Aortic smooth muscle cell (primary cell): Measurements from ENCODE around the gene MRPL39. TPM values are rescaled to one million over a fixed set of nuclear protein-coding genes. Genes with fewer than 3 reads are reported as not detected.

Experiments
- total RNA-seq: library from RNA; depleted of rRNA; stranded (reverse); fragments of >200 nt; gene quantifications from 2 replicates; pipeline ENCODE4 v1.2.3, GENCODE V29; 2014

The MRPL39 gene
- 28.1 and 31.0 TPM in 2 replicates for total RNA-seq

DNA sequence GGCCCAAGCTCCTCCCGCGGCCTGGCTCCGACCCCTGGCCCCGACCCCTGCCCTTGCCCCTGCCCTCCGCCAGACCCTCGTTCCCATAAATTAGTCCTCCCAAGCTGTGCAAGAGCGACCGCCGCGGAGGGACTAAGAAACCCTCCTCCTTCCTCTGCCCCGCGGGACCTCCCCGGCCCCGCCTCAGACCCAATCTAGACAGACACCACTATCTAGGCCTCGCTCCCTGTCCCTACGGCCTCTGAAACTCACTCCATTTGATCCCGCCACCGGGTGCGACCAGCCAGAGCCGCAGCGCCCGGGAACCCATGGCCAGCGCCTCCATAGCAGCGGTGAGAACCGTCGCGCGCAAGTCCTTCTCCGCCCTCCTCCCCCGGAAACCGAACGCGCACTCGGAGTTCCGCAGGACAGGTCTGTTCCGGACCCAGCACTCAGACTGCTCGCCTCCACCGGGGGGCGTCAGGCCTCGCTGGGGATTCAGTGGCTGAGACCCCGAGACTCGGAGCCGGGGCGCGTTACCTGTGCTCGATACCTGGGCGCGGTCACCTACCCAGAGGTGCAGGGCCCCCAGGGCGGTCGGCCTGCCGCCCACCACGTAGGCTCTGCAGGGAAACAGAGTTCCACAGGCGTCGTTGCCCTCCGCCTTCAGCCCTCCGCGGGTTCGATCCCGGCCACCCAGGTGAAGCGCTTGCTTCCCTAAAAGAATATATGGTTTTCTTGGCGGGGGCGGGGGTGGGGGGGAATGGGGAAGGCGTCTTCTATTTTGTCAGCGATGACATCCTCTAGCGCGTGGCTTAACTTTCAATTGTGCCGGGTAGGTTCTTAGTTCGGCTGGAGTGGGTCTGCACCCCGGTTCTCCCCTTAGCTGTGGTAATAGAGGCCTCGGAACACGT, at the start of gene MRPL39:
MRPL39 (minus strand) TSS at position 331 of the 893 bp plus-strand sequence; CDS start at position 325, 6 bp downstream.

DNA sequence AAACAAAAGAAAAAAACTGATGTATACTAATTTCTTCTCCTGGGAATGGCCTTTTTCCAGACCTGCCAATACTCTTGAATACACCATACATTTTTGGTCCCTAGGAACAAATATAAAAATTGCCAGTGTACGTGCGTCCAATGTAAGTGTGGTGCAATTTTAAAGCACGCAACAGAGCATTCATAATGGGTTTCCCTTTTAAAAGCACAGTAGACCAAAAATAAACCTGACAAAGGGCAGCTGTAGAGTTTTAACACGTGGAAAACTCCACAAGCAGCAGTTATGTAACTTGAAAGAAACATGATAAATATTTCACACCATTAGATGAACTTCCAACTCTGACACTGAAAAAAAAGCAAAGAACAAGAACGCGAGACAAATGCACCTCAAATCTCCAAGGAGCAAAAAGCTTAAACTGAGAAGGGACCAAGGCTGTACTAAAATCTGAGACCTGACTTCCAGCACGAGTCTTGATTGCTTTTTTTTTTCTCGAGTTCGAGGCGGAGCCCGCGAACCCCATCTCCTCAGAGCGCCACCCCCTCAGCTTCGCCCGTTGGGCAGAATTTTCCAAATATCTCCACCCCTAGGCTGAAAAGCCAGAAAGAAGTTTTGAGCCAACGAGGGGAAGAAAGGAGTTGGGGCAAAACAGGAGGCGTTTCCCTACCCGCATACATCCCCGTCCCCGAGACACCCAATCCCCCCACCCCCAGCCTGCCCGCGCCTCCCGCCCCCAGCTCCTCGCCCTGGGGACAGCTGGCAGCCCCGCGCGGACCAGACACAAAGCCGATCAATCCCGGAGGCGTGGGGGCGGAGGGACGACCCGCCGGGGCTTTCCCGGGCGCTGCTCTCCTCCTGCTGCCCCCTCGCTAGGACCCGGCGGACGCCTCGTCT, 31.6 kb upstream of the MRPL39 start, which contains the start of gene JAM2:
JAM2 (plus strand) TSS at position 599 of the 891 bp plus-strand sequence. CDS start 564 bp downstream, outside the sequence.

Other genes with a start within 250 kb of the MRPL39 start
- gene JAM2, start 31.8 kb upstream of the MRPL39 start, total RNA-seq = 0.26 and 0.93 TPM in 2 replicates
- 55.2 and 65.8 TPM in 2 replicates for gene ATP5PF, start 127.4 kb upstream of the MRPL39 start, total RNA-seq
- 26.2 and 27.2 TPM in 2 replicates for gene GABPA, start 127.5 kb upstream of the MRPL39 start, total RNA-seq